ENCODE data around the gene FAM83C. TPM values are rescaled to one million over a fixed set of nuclear protein-coding genes. Genes with fewer than 3 reads are reported as not detected.

The FAM83C gene
- total RNA-seq, 1 experiment from 2014 or later, result not detected

- Histone ChIP-seq H3K79me2 (ENCODE audit: low read length) (no peaks in the 10 kb centered on the region), H3K9me3 (ENCODE audit: low read length) (no peaks in the 10 kb centered on the region), H3K27ac (ENCODE audit: low read length) (no peak overlapping the region), H4K20me1 (ENCODE audit: insufficient read depth, low read depth, low read length) (no peaks in the 10 kb centered on the region), H3K4me1 (ENCODE audit: low read length) (no peaks in the 10 kb centered on the region), H3K36me3 (ENCODE audit: insufficient read depth, low read length) (no peaks in the 10 kb centered on the region), H3K4me3 (ENCODE audit: low read length) (no peak overlapping the region), H3K4me2 (ENCODE audit: low read depth, low read length, poor library complexity, severe bottlenecking) (no peak overlapping the region), H3K9ac (ENCODE audit: low read length) (no peak overlapping the region), H3K9me2 (replicated peaks; ENCODE audit: insufficient read depth, low read length) (no peaks in the 10 kb centered on the region), H2AFZ (ENCODE audit: low read length) (no peak overlapping the region), H3K27me3 (ENCODE audit: low read length) (no peaks in the 10 kb centered on the region)
- no peak for DNase-seq
Observed at GRCh38 chr20:35332540-35333200, 40.4 kb upstream of the FAM83C start.

GRCh38 chr20:35329435-35330139 lies 37.4 kb upstream of the FAM83C start:
- H3K4me2 ChIP-seq (ENCODE audit: low read depth, low read length, poor library complexity, severe bottlenecking), result no peak overlapping the region
- no peaks in the 10 kb centered on the region for H3K27me3 ChIP-seq (ENCODE audit: low read length)
- H3K9ac ChIP-seq (ENCODE audit: low read length), result no peak overlapping the region
- H3K4me1 ChIP-seq (ENCODE audit: low read length), result no peaks in the 10 kb centered on the region
- H3K27ac ChIP-seq (ENCODE audit: low read length), result no peak overlapping the region
- peak; percentile 85 for DNase-seq
- no peaks in the 10 kb centered on the region for H3K9me2 ChIP-seq (replicated peaks; ENCODE audit: insufficient read depth, low read length)
- H3K36me3 ChIP-seq (ENCODE audit: insufficient read depth, low read length), result no peaks in the 10 kb centered on the region
- no peaks in the 10 kb centered on the region for H3K9me3 ChIP-seq (ENCODE audit: low read length)
- no peaks in the 10 kb centered on the region for H3K79me2 ChIP-seq (ENCODE audit: low read length)
- H3K4me3 ChIP-seq (ENCODE audit: low read length), result no peak overlapping the region
- no peak overlapping the region for H2AFZ ChIP-seq (ENCODE audit: low read length)
- no peaks in the 10 kb centered on the region for H4K20me1 ChIP-seq (ENCODE audit: insufficient read depth, low read depth, low read length)

GRCh38 chr20:35328689-35329088 lies 36.5 kb upstream of the FAM83C start:
- Histone ChIP-seq H3K9me2 (replicated peaks; ENCODE audit: insufficient read depth, low read length) (no peaks in the 10 kb centered on the region), H3K4me1 (ENCODE audit: low read length) (no peaks in the 10 kb centered on the region), H3K27ac (ENCODE audit: low read length) (no peak overlapping the region), H3K79me2 (ENCODE audit: low read length) (no peaks in the 10 kb centered on the region), H2AFZ (ENCODE audit: low read length) (no peak overlapping the region), H3K36me3 (ENCODE audit: insufficient read depth, low read length) (no peaks in the 10 kb centered on the region), H3K9me3 (ENCODE audit: low read length) (no peaks in the 10 kb centered on the region), H3K4me3 (ENCODE audit: low read length) (no peak overlapping the region), H4K20me1 (ENCODE audit: insufficient read depth, low read depth, low read length) (no peaks in the 10 kb centered on the region), H3K27me3 (ENCODE audit: low read length) (no peaks in the 10 kb centered on the region), H3K4me2 (ENCODE audit: low read depth, low read length, poor library complexity, severe bottlenecking) (no peak overlapping the region), H3K9ac (ENCODE audit: low read length) (no peak overlapping the region)
- no peak for DNase-seq

GRCh38 chr20:35328095-35328685 lies 36.0 kb upstream of the FAM83C start:
- no peak overlapping the region for H2AFZ ChIP-seq (ENCODE audit: low read length)
- H3K79me2 ChIP-seq (ENCODE audit: low read length), result no peaks in the 10 kb centered on the region
- H3K9me2 ChIP-seq (replicated peaks; ENCODE audit: insufficient read depth, low read length), result no peaks in the 10 kb centered on the region
- H3K4me3 ChIP-seq (ENCODE audit: low read length), result no peak overlapping the region
- no peaks in the 10 kb centered on the region for H3K4me1 ChIP-seq (ENCODE audit: low read length)
- no peaks in the 10 kb centered on the region for H4K20me1 ChIP-seq (ENCODE audit: insufficient read depth, low read depth, low read length)
- no peaks in the 10 kb centered on the region for H3K36me3 ChIP-seq (ENCODE audit: insufficient read depth, low read length)
- H3K27ac ChIP-seq (ENCODE audit: low read length), result no peak overlapping the region
- H3K27me3 ChIP-seq (ENCODE audit: low read length), result no peaks in the 10 kb centered on the region
- H3K4me2 ChIP-seq (ENCODE audit: low read depth, low read length, poor library complexity, severe bottlenecking), result no peak overlapping the region
- DNase-seq, result no peak
- H3K9ac ChIP-seq (ENCODE audit: low read length), result no peak overlapping the region
- H3K9me3 ChIP-seq (ENCODE audit: low read length), result no peaks in the 10 kb centered on the region

GRCh38 chr20:35327074-35327976 lies 35.1 kb upstream of the FAM83C start:
- H4K20me1 ChIP-seq (ENCODE audit: insufficient read depth, low read depth, low read length), result no peaks in the 10 kb centered on the region
- no peaks in the 10 kb centered on the region for H3K9me2 ChIP-seq (replicated peaks; ENCODE audit: insufficient read depth, low read length)
- H3K79me2 ChIP-seq (ENCODE audit: low read length), result no peaks in the 10 kb centered on the region
- H3K27me3 ChIP-seq (ENCODE audit: low read length), result no peaks in the 10 kb centered on the region
- no peak overlapping the region for H3K27ac ChIP-seq (ENCODE audit: low read length)
- no peak overlapping the region for H3K4me2 ChIP-seq (ENCODE audit: low read depth, low read length, poor library complexity, severe bottlenecking)
- no peaks in the 10 kb centered on the region for H3K4me1 ChIP-seq (ENCODE audit: low read length)
- H2AFZ ChIP-seq (ENCODE audit: low read length), result no peak overlapping the region
- no peaks in the 10 kb centered on the region for H3K9me3 ChIP-seq (ENCODE audit: low read length)
- H3K9ac ChIP-seq (ENCODE audit: low read length), result no peak overlapping the region
- DNase-seq, result no peak
- no peaks in the 10 kb centered on the region for H3K36me3 ChIP-seq (ENCODE audit: insufficient read depth, low read length)
- H3K4me3 ChIP-seq (ENCODE audit: low read length), result no peak overlapping the region

- Histone ChIP-seq H3K27ac (ENCODE audit: low read length) (no peak overlapping the region), H3K27me3 (ENCODE audit: low read length) (no peaks in the 10 kb centered on the region), H4K20me1 (ENCODE audit: insufficient read depth, low read depth, low read length) (no peaks in the 10 kb centered on the region), H3K9me3 (ENCODE audit: low read length) (no peaks in the 10 kb centered on the region), H3K9me2 (replicated peaks; ENCODE audit: insufficient read depth, low read length) (no peaks in the 10 kb centered on the region), H2AFZ (ENCODE audit: low read length) (no peak overlapping the region), H3K4me2 (ENCODE audit: low read depth, low read length, poor library complexity, severe bottlenecking) (no peak overlapping the region), H3K4me1 (ENCODE audit: low read length) (no peaks in the 10 kb centered on the region), H3K9ac (ENCODE audit: low read length) (no peak overlapping the region), H3K79me2 (ENCODE audit: low read length) (no peaks in the 10 kb centered on the region), H3K36me3 (ENCODE audit: insufficient read depth, low read length) (no peaks in the 10 kb centered on the region), H3K4me3 (ENCODE audit: low read length) (no peak overlapping the region)
- no peak for DNase-seq
Observed at GRCh38 chr20:35326740-35327073, 34.5 kb upstream of the FAM83C start.

GRCh38 chr20:35326021-35326739 lies 34.0 kb upstream of the FAM83C start:
- no peak for DNase-seq
- H3K79me2 ChIP-seq (ENCODE audit: low read length), result no peaks in the 10 kb centered on the region
- H3K36me3 ChIP-seq (ENCODE audit: insufficient read depth, low read length), result no peaks in the 10 kb centered on the region
- no peaks in the 10 kb centered on the region for H3K27me3 ChIP-seq (ENCODE audit: low read length)
- H3K9ac ChIP-seq (ENCODE audit: low read length), result no peak overlapping the region
- no peaks in the 10 kb centered on the region for H3K9me3 ChIP-seq (ENCODE audit: low read length)
- no peaks in the 10 kb centered on the region for H3K4me1 ChIP-seq (ENCODE audit: low read length)
- H3K27ac ChIP-seq (ENCODE audit: low read length), result no peak overlapping the region
- no peak overlapping the region for H3K4me3 ChIP-seq (ENCODE audit: low read length)
- H3K9me2 ChIP-seq (replicated peaks; ENCODE audit: insufficient read depth, low read length), result no peaks in the 10 kb centered on the region
- H2AFZ ChIP-seq (ENCODE audit: low read length), result no peak overlapping the region
- H3K4me2 ChIP-seq (ENCODE audit: low read depth, low read length, poor library complexity, severe bottlenecking), result no peak overlapping the region
- H4K20me1 ChIP-seq (ENCODE audit: insufficient read depth, low read depth, low read length), result no peaks in the 10 kb centered on the region

Measured in Karpas-422 (cell line).